NT2/D1 (cell line): ENCODE measurements around the gene CELSR1.

Source experiments
- DNase-seq: peaks from one replicate; pipeline ENCODE4 v3.0.0-alpha.2; 2011; ENCODE audit warnings: low read depth, low spot score
- H3K27me3 ChIP-seq: 2 replicates; pipeline ENCODE4 v1.6.0; 2011; ENCODE audit warnings: mild to moderate bottlenecking; ENCODE audit not compliant: insufficient read length, insufficient read depth
- H3K36me3 ChIP-seq: 2 replicates; pipeline ENCODE4 v1.6.1; 2011; ENCODE audit warnings: mild to moderate bottlenecking, low read length, mixed read lengths; ENCODE audit not compliant: insufficient read depth, insufficient read length
- H3K4me1 ChIP-seq: 2 replicates; pipeline ENCODE4 v1.5.1; 2011; ENCODE audit not compliant: insufficient read depth, insufficient read length
- H3K4me3 ChIP-seq: 2 replicates; pipeline ENCODE4 v1.5.1; 2011; ENCODE audit warnings: low read depth; ENCODE audit not compliant: insufficient read length
- H3K9ac ChIP-seq: 2 replicates; pipeline ENCODE4 v1.6.0; 2011; ENCODE audit warnings: low read depth; ENCODE audit not compliant: insufficient read length
- H3K9me3 ChIP-seq: 2 replicates; pipeline ENCODE4 v1.5.1; 2011; ENCODE audit warnings: mild to moderate bottlenecking, low read length; ENCODE audit not compliant: insufficient read depth
- SUZ12 ChIP-seq: IDR thresholded peaks from 2 replicates; pipeline ENCODE4 v1.6.1; 2011; ENCODE audit not compliant: insufficient read length, insufficient read depth; ENCODE audit errors: extremely low read depth
- YY1 ChIP-seq: IDR thresholded peaks from 2 replicates; pipeline ENCODE4 v1.6.1; 2011; ENCODE audit not compliant: insufficient read length, insufficient read depth
- ZNF274 ChIP-seq: IDR thresholded peaks from 2 replicates; pipeline ENCODE4 v1.6.1; 2011; ENCODE audit warnings: mild to moderate bottlenecking, low read depth, low read length

The CELSR1 gene

GRCh38 chr22:46551996-46552395 is 14.6 kb upstream of the CELSR1 start:
- H3K4me3 ChIP-seq: no peak overlapping the region
- peaks cover 3% of the 10 kb centered on the region for H3K4me1 ChIP-seq
- no peaks in the 10 kb centered on the region for H3K36me3 ChIP-seq
- peaks cover 14% of the 10 kb centered on the region; the same call in 1 of the 2 replicates for H3K9me3 ChIP-seq
- no peak overlapping the region for H3K9ac ChIP-seq
- H3K27me3 ChIP-seq: no peaks in the 10 kb centered on the region
- DNase-seq: no peak
- TF ChIP-seq ZNF274 (no peak), YY1 (no peak), SUZ12 (no peak)

- Histone ChIP-seq H3K9ac (no peak overlapping the region), H3K36me3 (no peaks in the 10 kb centered on the region), H3K4me1 (peaks cover 4% of the 10 kb centered on the region), H3K9me3 (peaks cover 12% of the 10 kb centered on the region; the same call in 1 of the 2 replicates), H3K4me3 (no peak overlapping the region), H3K27me3 (no peaks in the 10 kb centered on the region)
- no peak for TF ChIP-seq ZNF274
- TF ChIP-seq YY1: no peak
- no peak for TF ChIP-seq SUZ12
- no peak for DNase-seq
Measured at GRCh38 chr22:46551321-46551720, 13.9 kb upstream of the CELSR1 start.

GRCh38 chr22:46549971-46550641 is 12.7 kb upstream of the CELSR1 start:
- Histone ChIP-seq H3K9me3 (peaks cover 12% of the 10 kb centered on the region; the same call in 1 of the 2 replicates), H3K4me1 (peaks cover 4% of the 10 kb centered on the region), H3K36me3 (no peaks in the 10 kb centered on the region), H3K9ac (no peak overlapping the region), H3K4me3 (no peak overlapping the region), H3K27me3 (no peaks in the 10 kb centered on the region)
- DNase-seq: no peak
- no peak for TF ChIP-seq SUZ12
- no peak for TF ChIP-seq YY1
- no peak for TF ChIP-seq ZNF274

GRCh38 chr22:46549563-46549840 is 12.1 kb upstream of the CELSR1 start:
- H3K27me3 ChIP-seq: no peaks in the 10 kb centered on the region
- H3K9ac ChIP-seq: no peak overlapping the region
- H3K36me3 ChIP-seq: no peaks in the 10 kb centered on the region
- no peak overlapping the region for H3K4me3 ChIP-seq
- no peak for DNase-seq
- H3K9me3 ChIP-seq: peaks cover 12% of the 10 kb centered on the region; the same call in 1 of the 2 replicates
- peaks cover 4% of the 10 kb centered on the region for H3K4me1 ChIP-seq
- TF ChIP-seq SUZ12 (no peak), ZNF274 (no peak), YY1 (no peak)

GRCh38 chr22:46547883-46548244 is 10.4 kb upstream of the CELSR1 start:
- DNase-seq: no peak
- no peak overlapping the region for H3K9ac ChIP-seq

GRCh38 chr22:46547179-46547882 is 9.9 kb upstream of the CELSR1 start:
- H3K9ac ChIP-seq: peak overlapping the region; percentile 42
- no peaks in the 10 kb centered on the region for H3K9me3 ChIP-seq
- H3K36me3 ChIP-seq: no peaks in the 10 kb centered on the region
- no peaks in the 10 kb centered on the region for H3K27me3 ChIP-seq
- TF ChIP-seq YY1: no peak
- TF ChIP-seq ZNF274: no peak
- TF ChIP-seq SUZ12: no peak
- DNase-seq: no peak
- H3K4me3 ChIP-seq: no peak overlapping the region
- peaks cover 4% of the 10 kb centered on the region for H3K4me1 ChIP-seq

More at GRCh38 chr22:46547883-46548244, 10.4 kb upstream of the CELSR1 start:
- Histone ChIP-seq H3K9me3 (peaks cover 4% of the 10 kb centered on the region; the same call in 1 of the 2 replicates), H3K4me3 (no peak overlapping the region), H3K36me3 (no peaks in the 10 kb centered on the region), H3K4me1 (peaks cover 4% of the 10 kb centered on the region), H3K27me3 (no peaks in the 10 kb centered on the region)
- TF ChIP-seq YY1 (no peak), ZNF274 (no peak), SUZ12 (no peak)

- no peak for TF ChIP-seq SUZ12
- no peak for TF ChIP-seq ZNF274
- TF ChIP-seq YY1: no peak
- no peaks in the 10 kb centered on the region for H3K9me3 ChIP-seq
- H3K9ac ChIP-seq: peak overlapping the region; percentile 42
- H3K4me1 ChIP-seq: peaks cover 4% of the 10 kb centered on the region
- no peaks in the 10 kb centered on the region for H3K36me3 ChIP-seq
- H3K27me3 ChIP-seq: no peaks in the 10 kb centered on the region
- no peak for DNase-seq
- no peak overlapping the region for H3K4me3 ChIP-seq
Measured at GRCh38 chr22:46546466-46547178, 9.2 kb upstream of the CELSR1 start.
